ENCODE results near the gene OXCT1. TPM values are rescaled to one million over a fixed set of nuclear protein-coding genes. Genes with fewer than 3 reads are reported as not detected.

Gene OXCT1
- total and polyA plus RNA-seq, 2 of the 8 experiments (the other 6 are each of a cell fraction or from before 2014, with no cell fraction given), result 10.1 to 28.2 TPM

GRCh38 chr5:41722359-41722950 is 147.8 kb downstream of the OXCT1 start:
- H4K5ac ChIP-seq (ENCODE audit: insufficient read length, low read depth, low read length), result no peak overlapping the region
- no peak overlapping the region for H4K8ac ChIP-seq (ENCODE audit: extremely low read depth, insufficient read depth, low read length)
- no peak overlapping the region for H3K18ac ChIP-seq (ENCODE audit: extremely low read depth, low read length)
- no peaks in the 10 kb centered on the region for H3K36me3 ChIP-seq (ENCODE audit: control insufficient read depth in 2 of 4, insufficient read depth in 4 of 4, low read length in 3 of 4)
- H4K91ac ChIP-seq (replicated peaks; ENCODE audit: insufficient read length, low read length), result no peak overlapping the region
- H2BK15ac ChIP-seq (ENCODE audit: low read length), result no peak overlapping the region
- WGBS, 2 experiments (ENCODE audit: extremely low coverage in 1 of 2, insufficient coverage in 1 of 2, insufficient read length in 1 of 2, insufficient replicate concordance in 2 of 2, low coverage in 1 of 2, low lambda C conversion rate in 2 of 2, missing lambda C conversion rate in 1 of 2), result 94% methylated on average over 3 of the region's 3 CpGs; no CpG with 5 or more reads in 1 of the 2 experiments
- H3K27me3 ChIP-seq (replicated peaks in 1 of 4; ENCODE audit: control insufficient read depth in 3 of 4, extremely low read depth in 1 of 4, insufficient read depth in 3 of 4, low read length in 3 of 4), result no peaks in the 10 kb centered on the region
- H3K4me2 ChIP-seq (ENCODE audit: insufficient read depth in 1 of 2, low read depth in 2 of 2, low read length in 2 of 2), result no peak overlapping the region
- H2BK12ac ChIP-seq (ENCODE audit: low read depth, low read length), result no peak overlapping the region
- no peak for FAIRE-seq
- no peak overlapping the region for H2AK5ac ChIP-seq (ENCODE audit: low read depth, low read length)
- no peaks in the 10 kb centered on the region for H3K79me1 ChIP-seq (ENCODE audit: low read depth, low read length)
- no peak overlapping the region for H2BK20ac ChIP-seq (ENCODE audit: low read length)
- TF ChIP-seq RAD21 (IDR thresholded peaks at IDR 0.05 in 1 of 2, conservative IDR thresholded peaks at IDR 0.05 in 1 of 2; ENCODE audit: low read depth in 2 of 2, low read length in 2 of 2), result peak in 1 of 2 experiments; percentile 11; a peak in 1 of 4 replicates
- TF ChIP-seq SP2 (IDR thresholded peaks at IDR 0.05; ENCODE audit: low read length), result no peak
- H3K23me2 ChIP-seq (ENCODE audit: low read depth, low read length), result no peaks in the 10 kb centered on the region
- ChIA-PET CTCF (ENCODE audit: partially characterized antibody) (interaction anchor here (0.6 to 1.3 kb wide), 8 partner anchors 10 to 121 kb away, joined by 3 to 5 read pairs (median 4); no protein-coding TSS in a partner anchor), POLR2A (ENCODE audit: partially characterized antibody) (no interaction called here)
- H3K23ac ChIP-seq (ENCODE audit: insufficient read length), result no peak overlapping the region
- H3K9me3 ChIP-seq (ENCODE audit: insufficient read depth in 2 of 2, low read depth in 1 of 2, low read length in 1 of 2), result no peaks in the 10 kb centered on the region
- no peaks in the 10 kb centered on the region for H3K4me1 ChIP-seq (replicated peaks in 1 of 4; ENCODE audit: control insufficient read depth in 3 of 4, insufficient read depth in 4 of 4, low read length in 3 of 4)
- H3K56ac ChIP-seq (replicated peaks; ENCODE audit: insufficient read length, low read depth, low read length), result no peak overlapping the region
- no peak overlapping the region for H3K9ac ChIP-seq (replicated peaks in 1 of 4; ENCODE audit: extremely low read depth in 1 of 4, low read depth in 3 of 4, low read length in 3 of 4)
- H3K14ac ChIP-seq (ENCODE audit: insufficient read length), result no peak overlapping the region
- no peak overlapping the region for H3K4ac ChIP-seq (replicated peaks; ENCODE audit: insufficient read length, low read depth, low read length)
- H2AFZ ChIP-seq (ENCODE audit: low read length), result no peak overlapping the region
- H2BK120ac ChIP-seq (replicated peaks; ENCODE audit: low read depth, low read length), result no peak overlapping the region
- H4K20me1 ChIP-seq (replicated peaks in 1 of 2; ENCODE audit: control insufficient read depth in 1 of 2, insufficient read depth in 2 of 2, low read length in 2 of 2), result no peaks in the 10 kb centered on the region
- H3K27ac ChIP-seq (ENCODE audit: low read depth, low read length), result no peak overlapping the region
- H2BK5ac ChIP-seq (ENCODE audit: low read depth, low read length), result no peak overlapping the region
- no peak overlapping the region for H3K4me3 ChIP-seq (ENCODE audit: extremely low read depth in 1 of 4, insufficient read depth in 2 of 4, low read depth in 3 of 4, low read length in 4 of 4)
- DNase-seq (ENCODE audit: low read depth in 1 of 2, low spot score in 2 of 2), result no peak
- H3K79me2 ChIP-seq (ENCODE audit: control insufficient read depth in 1 of 2, insufficient read depth in 2 of 2, low read length in 2 of 2), result no peaks in the 10 kb centered on the region

All from H1 (cell line).